Measurements from ENCODE around the gene TTI1.

The TTI1 gene

DNA sequence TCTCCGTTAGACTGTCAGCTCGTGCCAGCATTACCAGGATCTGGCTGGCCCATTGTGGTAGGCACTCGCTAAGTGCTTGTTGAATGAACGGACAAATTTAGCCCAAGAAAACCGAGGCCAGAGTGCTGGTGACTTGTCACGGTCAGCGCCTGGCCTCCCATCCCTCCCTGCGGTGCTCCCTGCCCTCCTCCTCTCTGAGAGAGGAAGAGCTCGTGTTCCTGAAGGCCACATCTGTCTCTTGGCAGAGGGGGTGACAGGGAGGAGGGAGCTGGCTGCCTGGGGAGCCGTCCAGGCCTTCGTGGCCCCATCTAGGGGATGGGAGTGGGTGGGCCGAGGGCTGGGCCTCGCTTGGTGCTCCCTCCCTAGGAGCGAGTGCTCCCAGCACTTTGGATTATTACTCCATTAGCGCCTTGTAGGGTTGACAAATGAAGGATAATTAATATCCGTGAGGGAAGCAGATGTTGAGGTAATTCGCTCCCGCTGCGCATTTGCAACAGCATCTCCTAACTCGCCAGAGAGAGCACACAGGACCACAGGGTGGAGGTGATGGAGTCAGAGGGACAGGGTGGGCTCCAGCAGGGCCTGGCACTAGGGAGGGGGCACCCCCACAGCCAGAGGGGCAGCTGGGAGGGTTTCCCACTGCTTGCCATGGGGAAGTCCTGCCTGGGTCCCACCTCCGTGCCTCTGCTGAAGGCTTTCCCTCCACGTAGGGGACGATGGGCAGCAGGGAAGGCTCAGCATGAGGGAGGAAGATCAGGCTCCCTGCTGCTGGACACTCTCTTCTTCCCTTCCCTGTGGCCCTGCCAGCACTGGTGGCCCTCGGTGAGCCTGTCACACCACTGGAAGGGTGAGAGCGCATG, 93.3 kb downstream of the TTI1 start:
- no peak for DNase-seq (ENCODE audit: low spot score)
- no peak for FAIRE-seq

DNA sequence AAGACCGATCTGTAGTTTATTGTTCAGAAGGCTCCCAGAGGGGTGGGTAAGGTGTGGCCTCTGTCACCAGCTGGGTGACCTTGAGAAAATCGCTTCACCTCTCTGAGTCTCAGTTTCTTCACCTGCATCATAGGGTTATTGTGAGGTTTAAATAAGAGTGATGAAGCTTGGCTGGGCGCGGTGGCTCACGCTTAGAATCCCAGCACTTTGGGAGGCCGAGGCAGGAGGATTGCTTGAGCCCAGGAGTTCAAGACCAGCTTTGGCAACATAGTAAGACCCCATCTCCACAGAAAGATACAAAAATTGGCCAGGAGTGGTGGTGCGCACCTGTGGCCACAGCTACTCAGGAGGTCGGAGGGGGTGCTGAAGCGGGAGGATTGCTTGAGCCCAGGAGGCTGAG, 94.3 kb downstream of the TTI1 start:
- DNase-seq (ENCODE audit: low spot score) (no peak), FAIRE-seq (no peak)

- no peak for DNase-seq (ENCODE audit: low spot score)
- FAIRE-seq = no peak
Observed at GRCh38 chr20:37938181-37938750, 95.0 kb downstream of the TTI1 start.

GRCh38 chr20:37937686-37938085, 95.6 kb downstream of the TTI1 start:
- FAIRE-seq (no peak), DNase-seq (ENCODE audit: low spot score) (no peak)

DNA sequence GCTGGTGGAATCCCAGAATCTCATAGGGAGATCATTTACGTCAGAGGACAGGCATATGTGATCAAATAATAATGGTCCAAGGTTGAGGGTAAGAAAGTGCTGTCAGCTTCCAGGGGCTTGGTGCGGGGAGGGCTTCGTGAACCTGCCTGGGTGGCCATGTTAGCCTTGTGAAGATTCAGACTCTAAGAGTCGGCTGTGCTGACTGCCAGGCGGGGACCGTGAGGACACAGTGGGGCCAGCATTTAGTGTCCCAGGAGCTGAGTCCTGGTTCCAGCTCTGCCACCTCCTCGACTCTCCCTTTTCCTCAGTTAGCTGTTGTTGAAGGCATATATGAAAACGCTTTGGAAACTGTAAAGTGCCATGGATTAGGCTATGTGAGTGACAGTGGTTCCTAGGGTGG, 96.8 kb downstream of the TTI1 start:
- DNase-seq (ENCODE audit: low spot score) (no peak), FAIRE-seq (no peak)

DNA sequence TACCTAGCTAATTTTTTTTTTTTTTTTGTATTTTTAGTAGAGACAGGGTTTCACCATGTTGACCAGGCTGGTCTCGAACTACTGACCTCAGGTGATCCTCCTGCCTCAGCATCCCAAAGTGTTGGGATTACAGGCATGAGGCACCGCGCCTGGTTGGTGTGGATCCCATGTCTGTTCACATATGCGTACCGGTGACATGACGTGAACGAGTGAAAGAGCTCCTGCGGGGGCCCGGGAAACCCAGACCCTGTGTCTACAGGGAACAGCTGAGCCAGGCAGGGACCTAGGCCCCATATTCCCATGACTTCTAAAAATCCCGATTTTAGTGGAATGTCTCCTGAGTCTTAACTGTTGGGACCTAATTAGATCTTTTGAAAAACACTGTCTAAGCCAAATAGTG, 97.2 kb downstream of the TTI1 start:
- DNase-seq (ENCODE audit: low spot score) (no peak), FAIRE-seq (no peak)

- DNase-seq (ENCODE audit: low spot score) (no peak), FAIRE-seq (no peak)
Observed at GRCh38 chr20:37935435-37935834, 97.8 kb downstream of the TTI1 start.

DNA sequence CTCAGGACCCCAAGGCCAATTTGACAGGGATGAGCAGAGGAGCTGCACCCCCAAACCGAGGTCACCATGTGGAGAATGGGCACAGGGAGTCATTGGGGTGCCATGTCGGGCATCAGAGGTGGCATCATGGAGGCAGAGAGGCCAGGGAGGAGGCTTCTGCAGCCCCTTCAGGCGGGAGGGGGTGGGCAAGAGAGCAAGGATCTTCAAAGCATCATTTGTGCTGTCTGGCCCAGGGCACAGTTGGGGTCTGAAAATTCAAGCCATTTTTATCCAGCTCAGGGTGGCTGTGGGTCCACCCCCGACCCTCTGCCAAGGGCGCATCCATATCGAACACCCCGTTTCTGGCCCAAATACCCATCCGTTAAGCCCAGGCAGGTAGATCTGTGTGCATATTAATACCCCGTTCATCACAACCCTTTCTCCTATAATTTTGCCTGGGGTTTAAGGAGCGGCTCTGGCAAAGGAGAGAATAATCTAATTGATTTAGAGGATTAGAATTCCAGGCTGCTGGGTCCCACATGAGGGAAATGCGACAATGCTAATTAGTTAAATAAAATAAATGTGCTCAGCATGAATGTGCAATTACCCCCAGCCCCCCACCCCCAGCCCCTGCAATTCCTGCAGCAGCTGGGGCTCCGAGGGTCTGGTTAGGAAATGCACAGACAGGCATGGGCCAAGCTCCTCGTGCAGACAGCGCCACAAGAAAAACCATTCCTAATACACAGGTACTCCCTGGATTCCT, 98.5 kb downstream of the TTI1 start:
- DNase-seq (ENCODE audit: low spot score) (no peak), FAIRE-seq (no peak)

DNA sequence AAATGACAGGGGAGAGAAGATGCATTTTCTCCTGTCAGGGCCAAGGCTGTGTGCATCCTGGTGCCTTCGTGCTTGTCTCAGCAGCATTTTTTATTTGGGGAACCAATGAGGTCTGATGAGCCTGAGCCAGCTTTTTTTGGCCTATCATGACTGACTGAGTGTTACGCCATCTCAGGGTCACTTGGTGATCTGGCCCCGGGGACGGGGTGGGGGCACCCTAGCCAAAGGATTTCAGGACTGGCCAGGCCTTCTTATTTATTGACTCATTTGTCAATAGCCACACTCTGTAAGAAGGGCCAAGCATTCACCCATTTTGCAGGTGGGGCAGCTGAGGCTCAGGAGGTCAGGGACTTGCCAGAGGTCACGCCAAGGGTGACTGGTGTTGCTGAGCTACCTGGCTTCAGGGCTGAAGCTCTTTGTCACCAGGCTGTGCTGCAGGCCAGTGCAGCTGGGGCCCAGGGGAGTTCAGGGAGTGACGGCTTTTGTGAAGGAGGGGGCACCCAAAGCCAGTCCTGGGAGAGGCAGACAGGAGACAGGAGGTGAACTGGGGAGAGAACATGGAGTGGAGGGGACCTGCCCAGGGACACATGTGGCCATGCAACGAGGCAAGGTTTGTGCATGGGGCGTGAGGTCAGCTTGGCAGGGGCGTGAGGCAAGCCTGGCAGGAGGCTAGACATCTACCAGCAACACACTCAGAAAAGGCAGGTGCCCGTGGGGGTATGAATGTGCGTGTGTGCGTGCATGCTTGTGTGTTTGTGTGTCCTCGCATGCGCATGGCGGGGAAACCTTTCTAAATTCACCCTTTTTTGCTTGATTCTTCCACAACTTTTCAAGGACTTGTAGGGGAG, 99.2 kb downstream of the TTI1 start:
- FAIRE-seq (no peak), DNase-seq (ENCODE audit: low spot score) (no peak)
